K562 (cell line): Measurements from ENCODE around the gene TAF8.

Experiments used
- ELF1 ChIP-seq: fragments of 200-800 bp; sonication (Bioruptor generic); IDR thresholded peaks from 2 replicates; pipeline ENCODE4 v1.6.1; 2016; ENCODE audit warnings: missing genetic modification characterization, missing compliant biosample characterization
- ESRRA ChIP-seq: fragments of 450-650 bp; IDR thresholded peaks from 2 replicates; pipeline ENCODE4 v1.6.1; 2014; ENCODE audit warnings: low read depth, mild to moderate bottlenecking, moderate library complexity, borderline replicate concordance
- ESRRB ChIP-seq: fragments of 250-450 bp; sonication (Bioruptor Pico); IDR thresholded peaks from 2 replicates; pipeline ENCODE4 v1.5.0; 2020; ENCODE audit warnings: mild to moderate bottlenecking, moderate library complexity, borderline replicate concordance
- HDAC2 ChIP-seq: fragments of 450-650 bp; IDR thresholded peaks from 2 replicates; pipeline ENCODE4 v1.6.1; 2016; ENCODE audit warnings: mild to moderate bottlenecking
- POLR2A ChIP-seq: fragments of 450-650 bp; conservative IDR thresholded peaks from 2 replicates; pipeline ENCODE4 v1.6.1; 2016
- SIRT6 ChIP-seq: IDR thresholded peaks from one replicate; pipeline ENCODE4 v1.6.1; 2012; ENCODE audit warnings: low read depth, mild to moderate bottlenecking, control low read depth, inconsistent platforms, low read length, moderate library complexity
- TF ChIP-seq, protein P1 (sequence below), 3 experiments: IDR thresholded peaks in 2 of 3; conservative IDR thresholded peaks in 1 of 3; 2 replicates each; pipeline ENCODE4 v1.5.1; 2011 to 2012; ENCODE audit warnings: low read length in 3 of 3, mild to moderate bottlenecking in 3 of 3, control low read depth in 2 of 3, improper control_type of control experiment in 1 of 3, inconsistent platforms in 1 of 3, low read depth in 1 of 3, mixed read lengths in 1 of 3, moderate library complexity in 1 of 3; ENCODE audit not compliant: insufficient read depth in 2 of 3

GRCh38 chr6:42136508-42137193, 86.3 kb downstream of the TAF8 start:
- TF ChIP-seq, protein P1, sequence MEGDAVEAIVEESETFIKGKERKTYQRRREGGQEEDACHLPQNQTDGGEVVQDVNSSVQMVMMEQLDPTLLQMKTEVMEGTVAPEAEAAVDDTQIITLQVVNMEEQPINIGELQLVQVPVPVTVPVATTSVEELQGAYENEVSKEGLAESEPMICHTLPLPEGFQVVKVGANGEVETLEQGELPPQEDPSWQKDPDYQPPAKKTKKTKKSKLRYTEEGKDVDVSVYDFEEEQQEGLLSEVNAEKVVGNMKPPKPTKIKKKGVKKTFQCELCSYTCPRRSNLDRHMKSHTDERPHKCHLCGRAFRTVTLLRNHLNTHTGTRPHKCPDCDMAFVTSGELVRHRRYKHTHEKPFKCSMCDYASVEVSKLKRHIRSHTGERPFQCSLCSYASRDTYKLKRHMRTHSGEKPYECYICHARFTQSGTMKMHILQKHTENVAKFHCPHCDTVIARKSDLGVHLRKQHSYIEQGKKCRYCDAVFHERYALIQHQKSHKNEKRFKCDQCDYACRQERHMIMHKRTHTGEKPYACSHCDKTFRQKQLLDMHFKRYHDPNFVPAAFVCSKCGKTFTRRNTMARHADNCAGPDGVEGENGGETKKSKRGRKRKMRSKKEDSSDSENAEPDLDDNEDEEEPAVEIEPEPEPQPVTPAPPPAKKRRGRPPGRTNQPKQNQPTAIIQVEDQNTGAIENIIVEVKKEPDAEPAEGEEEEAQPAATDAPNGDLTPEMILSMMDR (IDR thresholded peaks at IDR 0.05 in 2 of 3, conservative IDR thresholded peaks at IDR 0.05 in 1 of 3; ENCODE audit: insufficient read depth in 2 of 3, low read depth in 1 of 3, low read length in 3 of 3): peak; percentile 70 to 78 (median 74)
- TF ChIP-seq POLR2A: no peak
- peak; percentile 52; the same call in 1 of the 2 replicates for TF ChIP-seq HDAC2
- TF ChIP-seq ESRRB (CRISPR knock-in tag): no peak
- TF ChIP-seq SIRT6: no peak
- TF ChIP-seq ELF1 (tag): no peak
- TF ChIP-seq ESRRA: no peak; the same call in 1 of the 2 replicates
